ENCODE measurements around the gene CHRM4. TPM values are rescaled to one million over a fixed set of nuclear protein-coding genes. Genes with fewer than 3 reads are reported as not detected.
A peak's percentile ranks its signal among the peaks of the same experiment; 100 is the strongest.

The CHRM4 gene
- total RNA-seq, 1 donor from 2014 or later, result 0.42 TPM

GRCh38 chr11:46364791-46365190, 26.8 kb downstream of the CHRM4 start:
- peak overlapping the region; percentile 62 for H3K27ac Mint-ChIP-seq (ENCODE audit: unreplicated experiment)
- H3K4me1 Mint-ChIP-seq (ENCODE audit: low read depth), result peaks cover 38% of the 10 kb centered on the region
- no peak overlapping the region for H3K4me3 Mint-ChIP-seq (ENCODE audit: unreplicated experiment)
- no peaks in the 10 kb centered on the region for H3K27me3 Mint-ChIP-seq (ENCODE audit: low read depth)
- no peaks in the 10 kb centered on the region for H3K36me3 Mint-ChIP-seq (ENCODE audit: low read depth)
- no peak for DNase-seq (ENCODE audit: low spot score)
- no peak for TF ChIP-seq CTCF (IDR thresholded peaks at IDR 0.05)
- H3K9me3 Mint-ChIP-seq (ENCODE audit: low read depth), result no peaks in the 10 kb centered on the region

- H3K27ac Mint-ChIP-seq (ENCODE audit: unreplicated experiment), result peak overlapping the region; percentile 96
- H3K4me1 Mint-ChIP-seq (ENCODE audit: low read depth), result peaks cover 38% of the 10 kb centered on the region
- no peaks in the 10 kb centered on the region for H3K36me3 Mint-ChIP-seq (ENCODE audit: low read depth)
- DNase-seq (ENCODE audit: low spot score), result no peak
- H3K4me3 Mint-ChIP-seq (ENCODE audit: unreplicated experiment), result no peak overlapping the region
- no peaks in the 10 kb centered on the region for H3K27me3 Mint-ChIP-seq (ENCODE audit: low read depth)
- TF ChIP-seq CTCF (IDR thresholded peaks at IDR 0.05), result no peak
- no peaks in the 10 kb centered on the region for H3K9me3 Mint-ChIP-seq (ENCODE audit: low read depth)
Measured at GRCh38 chr11:46364056-46364455, 27.5 kb downstream of the CHRM4 start.

- H3K27me3 Mint-ChIP-seq (ENCODE audit: low read depth), result no peaks in the 10 kb centered on the region
- no peak for DNase-seq (ENCODE audit: low spot score)
- peak; percentile 65 for TF ChIP-seq CTCF (IDR thresholded peaks at IDR 0.05)
- H3K36me3 Mint-ChIP-seq (ENCODE audit: low read depth), result no peaks in the 10 kb centered on the region
- peaks cover 38% of the 10 kb centered on the region for H3K4me1 Mint-ChIP-seq (ENCODE audit: low read depth)
- H3K9me3 Mint-ChIP-seq (ENCODE audit: low read depth), result no peaks in the 10 kb centered on the region
- H3K27ac Mint-ChIP-seq (ENCODE audit: unreplicated experiment), result peak overlapping the region; percentile 96
- peak overlapping the region; percentile 16 for H3K4me3 Mint-ChIP-seq (ENCODE audit: unreplicated experiment)
Measured at GRCh38 chr11:46363455-46364005, 28.0 kb downstream of the CHRM4 start.

- no peak for TF ChIP-seq CTCF (IDR thresholded peaks at IDR 0.05)
- H3K27ac Mint-ChIP-seq (ENCODE audit: unreplicated experiment), result peak overlapping the region; percentile 96
- no peaks in the 10 kb centered on the region for H3K9me3 Mint-ChIP-seq (ENCODE audit: low read depth)
- no peaks in the 10 kb centered on the region for H3K36me3 Mint-ChIP-seq (ENCODE audit: low read depth)
- DNase-seq (ENCODE audit: low spot score), result no peak
- H3K4me1 Mint-ChIP-seq (ENCODE audit: low read depth), result peaks cover 38% of the 10 kb centered on the region
- H3K27me3 Mint-ChIP-seq (ENCODE audit: low read depth), result no peaks in the 10 kb centered on the region
- peak overlapping the region; percentile 49 for H3K4me3 Mint-ChIP-seq (ENCODE audit: unreplicated experiment)
Measured at GRCh38 chr11:46363031-46363407, 28.6 kb downstream of the CHRM4 start.

GRCh38 chr11:46362156-46363030, 29.2 kb downstream of the CHRM4 start:
- no peak for TF ChIP-seq CTCF (IDR thresholded peaks at IDR 0.05)
- Mint-ChIP-seq H3K4me1 (ENCODE audit: low read depth) (peaks cover 38% of the 10 kb centered on the region), H3K4me3 (ENCODE audit: unreplicated experiment) (peak overlapping the region; percentile 66), H3K9me3 (ENCODE audit: low read depth) (no peaks in the 10 kb centered on the region), H3K27ac (ENCODE audit: unreplicated experiment) (peak overlapping the region; percentile 96), H3K36me3 (ENCODE audit: low read depth) (no peaks in the 10 kb centered on the region), H3K27me3 (ENCODE audit: low read depth) (no peaks in the 10 kb centered on the region)
- no peak for DNase-seq (ENCODE audit: low spot score)

All from chondrocyte (in vitro differentiated cells).